GM21390 (cell line): ENCODE measurements around the gene CANT1.
"Not testable (repeated sequence)": the region's sequence is repeated elsewhere in the genome, so short reads cannot be mapped to it uniquely, and the experiment has no call there.

Experiments
- ATAC-seq: cut with Tn5 transposase; IDR thresholded peaks from one replicate; pipeline ENCODE4 v1.9.1; 2021; ENCODE audit not compliant: unreplicated experiment

Gene CANT1

DNA sequence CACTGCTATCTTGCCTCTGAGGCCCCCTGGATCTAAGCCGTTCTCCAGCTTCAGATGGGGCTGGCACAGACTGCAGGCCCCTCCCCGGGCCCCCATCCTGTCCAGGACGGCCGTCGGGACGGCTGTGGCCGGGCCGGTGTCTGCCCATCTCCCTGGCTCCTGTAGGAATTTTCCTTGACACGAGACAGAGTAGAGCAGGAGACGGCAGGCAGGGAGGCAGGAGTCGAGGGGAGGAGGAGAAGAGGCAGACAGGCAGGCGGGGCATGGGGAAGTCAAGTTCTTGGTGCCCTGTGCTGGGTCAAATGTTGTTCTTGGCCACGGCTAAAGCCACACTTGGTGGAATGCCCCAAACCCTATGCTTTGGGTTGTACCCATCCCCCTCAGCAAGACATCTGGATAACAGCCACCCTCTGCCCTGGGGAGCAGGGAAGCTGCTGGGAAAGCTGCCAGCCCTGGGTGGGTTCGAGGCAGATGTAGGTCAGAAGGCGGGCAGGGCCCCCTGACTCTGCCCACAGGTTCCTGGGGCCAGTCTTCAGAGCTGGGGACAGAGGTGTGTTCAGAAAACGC is 18.4 kb upstream of the CANT1 start:
- no peak for ATAC-seq

DNA sequence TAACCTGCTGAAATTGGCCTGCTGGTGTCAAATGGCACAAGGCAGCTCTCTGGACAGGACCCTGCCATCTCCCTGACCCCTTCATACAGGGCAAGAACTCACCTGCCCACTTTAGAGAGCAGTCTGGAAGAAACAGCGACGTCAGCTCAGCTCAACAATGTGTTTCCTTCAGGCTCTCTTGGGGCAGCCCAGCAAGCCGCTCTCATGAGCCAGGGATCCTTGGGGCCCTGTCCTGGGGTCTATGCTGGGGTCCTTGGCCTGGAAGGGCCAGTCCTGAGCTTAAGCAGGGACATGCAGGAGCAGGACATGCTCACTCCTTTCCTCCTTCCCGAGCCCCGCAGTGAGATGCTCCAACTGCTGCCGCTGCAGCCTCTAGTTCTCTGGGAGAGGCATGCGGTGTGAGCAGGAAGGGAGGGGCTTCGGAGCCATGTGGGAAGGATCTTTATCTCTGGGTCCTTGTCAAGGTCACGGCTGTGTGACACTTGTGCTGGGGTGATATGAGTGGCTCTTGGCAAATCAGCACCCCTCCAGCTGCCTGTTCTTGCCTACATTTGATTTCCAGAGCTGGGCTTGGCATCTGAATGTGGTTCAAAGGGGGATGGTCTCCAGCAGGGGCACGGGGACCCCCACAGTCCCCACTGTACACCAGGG is 17.8 kb upstream of the CANT1 start:
- ATAC-seq = no peak

DNA sequence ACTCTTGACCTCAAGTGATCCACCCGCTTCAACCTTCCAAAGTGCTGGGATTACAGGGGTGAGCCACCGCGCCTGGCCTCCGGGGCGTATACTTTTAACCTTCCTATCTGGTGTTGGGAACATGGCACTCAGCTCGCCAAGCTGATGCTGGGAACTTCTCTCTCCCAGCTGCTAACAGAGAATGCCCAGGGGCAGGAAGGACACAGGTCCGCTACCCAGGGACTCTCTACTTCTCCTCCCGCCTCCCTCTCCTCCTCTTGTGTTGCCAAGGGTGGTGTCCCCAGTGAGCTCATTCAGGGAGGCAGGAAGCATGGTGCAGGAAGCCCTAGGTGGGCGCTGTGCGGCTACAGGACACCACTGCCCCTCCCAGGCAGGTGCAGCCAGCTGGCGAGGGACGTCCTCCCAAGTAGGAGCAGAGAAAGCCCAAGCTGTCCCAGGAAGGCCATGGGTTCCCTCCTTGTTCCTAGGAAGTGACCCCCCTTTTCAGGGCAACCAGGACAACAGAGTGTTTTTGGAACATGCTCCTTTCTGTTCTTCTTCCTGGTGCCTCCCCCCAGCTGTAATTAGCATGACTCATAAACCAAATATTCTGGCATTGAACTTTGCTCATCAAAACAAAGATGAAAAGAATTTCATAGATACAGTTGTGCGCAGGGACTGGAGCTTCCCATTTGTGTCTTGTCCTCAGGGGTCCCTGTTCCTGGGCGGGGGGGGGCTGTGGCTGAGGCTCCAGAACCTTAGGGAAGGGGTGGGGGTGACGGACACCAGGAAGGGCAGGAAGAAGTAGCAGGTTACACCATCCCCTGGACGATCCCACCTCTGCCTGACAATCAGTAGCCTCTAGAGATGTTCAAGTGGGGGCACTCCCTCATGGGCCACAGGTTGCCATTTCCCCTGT is 17.1 kb upstream of the CANT1 start:
- no peak for ATAC-seq

- no peak for ATAC-seq
Measured at GRCh38 chr17:79024901-79025737, 15.6 kb upstream of the CANT1 start.

DNA sequence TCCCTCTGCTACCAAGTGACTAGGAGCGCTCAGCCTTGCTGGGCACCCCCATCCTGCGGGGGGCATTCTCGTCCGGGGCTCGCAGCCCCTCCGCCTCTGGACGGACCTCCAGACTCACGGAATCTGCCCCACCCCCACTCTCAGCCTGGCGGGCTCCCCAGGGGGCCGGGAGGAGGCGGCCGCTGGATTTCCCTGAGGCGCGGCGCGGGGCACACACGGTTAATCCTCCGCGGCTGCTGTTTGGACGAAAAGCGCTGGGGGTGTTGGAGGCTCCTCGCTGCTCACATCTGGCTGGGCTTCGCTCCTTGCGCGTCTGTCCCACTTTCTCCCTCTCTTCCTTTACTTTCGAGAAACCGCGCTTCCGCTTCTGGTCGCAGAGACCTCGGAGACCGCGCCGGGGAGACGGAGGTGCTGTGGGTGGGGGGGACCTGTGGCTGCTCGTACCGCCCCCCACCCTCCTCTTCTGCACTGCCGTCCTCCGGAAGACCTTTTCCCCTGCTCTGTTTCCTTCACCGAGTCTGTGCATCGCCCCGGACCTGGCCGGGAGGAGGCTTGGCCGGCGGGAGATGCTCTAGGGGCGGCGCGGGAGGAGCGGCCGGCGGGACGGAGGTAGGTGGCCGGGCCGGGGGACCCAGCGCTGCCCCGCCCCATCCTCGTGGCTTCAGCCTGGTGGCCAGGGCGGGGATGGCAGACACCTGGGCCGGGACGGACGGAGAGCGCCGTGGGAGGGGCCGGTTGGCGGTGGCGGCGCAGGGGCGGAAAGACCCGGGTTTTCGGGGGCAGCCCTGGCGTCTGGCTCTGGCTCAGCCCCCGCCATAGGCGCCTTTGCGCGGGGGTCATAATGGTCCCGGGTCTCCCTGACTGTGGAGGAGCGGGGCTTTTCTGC is 14.6 kb upstream of the CANT1 start, which contains the start of gene C1QTNF1:
TSS of gene C1QTNF1 (plus strand) at position 284 of the 886 bp plus-strand sequence. CDS start 19,800 bp downstream, outside the sequence.
- ATAC-seq = no peak

DNA sequence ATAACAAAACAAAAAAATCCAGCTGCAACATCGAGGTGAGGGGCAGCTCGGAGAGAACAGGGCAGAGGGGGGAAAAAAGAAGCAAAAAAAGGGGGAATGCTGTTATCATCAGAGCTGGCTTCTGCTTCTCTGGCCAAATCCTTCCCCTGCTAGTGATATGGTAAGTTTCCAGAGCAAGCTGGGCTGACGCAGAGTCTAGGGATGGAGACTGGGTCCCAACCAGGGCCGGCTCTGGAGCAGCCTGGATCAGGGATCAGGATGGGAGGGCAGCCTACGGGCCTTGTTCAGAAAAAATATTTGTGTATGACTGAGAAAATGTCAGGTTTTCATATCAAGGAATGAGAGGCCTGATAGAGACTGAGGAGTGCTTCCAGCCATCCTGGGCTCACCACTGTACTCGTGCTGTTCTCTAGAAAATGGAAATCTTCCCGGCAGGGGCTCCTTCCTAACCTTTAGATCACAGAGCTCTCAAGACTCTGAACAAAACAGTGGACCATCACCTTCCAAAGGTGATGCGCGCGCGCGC is 13.7 kb upstream of the CANT1 start:
- ATAC-seq = no peak

DNA sequence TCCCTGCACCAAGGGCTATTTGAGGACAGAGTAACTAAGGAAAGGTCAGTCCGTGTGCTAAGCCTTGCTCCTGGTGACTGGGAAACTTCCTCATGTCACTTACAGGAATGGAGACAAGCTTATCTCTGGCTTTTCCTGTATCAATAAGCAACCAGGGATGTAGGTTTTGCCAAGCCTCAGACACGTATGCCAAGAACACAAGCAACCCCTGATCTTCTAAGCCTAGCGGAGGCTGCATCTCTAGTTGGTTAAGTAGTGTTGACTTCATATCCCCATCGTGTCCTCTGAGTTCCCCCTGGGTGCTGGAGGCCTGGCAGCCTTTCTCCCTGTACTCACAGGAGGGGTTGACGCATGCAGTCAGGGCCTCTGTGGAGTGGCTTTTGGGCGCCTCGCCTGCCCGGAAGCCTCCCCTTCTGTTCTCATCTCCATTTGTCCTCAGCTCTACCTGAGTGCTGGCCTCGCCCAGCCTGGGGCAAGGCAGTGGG is 13.0 kb upstream of the CANT1 start:
- no peak for ATAC-seq

DNA sequence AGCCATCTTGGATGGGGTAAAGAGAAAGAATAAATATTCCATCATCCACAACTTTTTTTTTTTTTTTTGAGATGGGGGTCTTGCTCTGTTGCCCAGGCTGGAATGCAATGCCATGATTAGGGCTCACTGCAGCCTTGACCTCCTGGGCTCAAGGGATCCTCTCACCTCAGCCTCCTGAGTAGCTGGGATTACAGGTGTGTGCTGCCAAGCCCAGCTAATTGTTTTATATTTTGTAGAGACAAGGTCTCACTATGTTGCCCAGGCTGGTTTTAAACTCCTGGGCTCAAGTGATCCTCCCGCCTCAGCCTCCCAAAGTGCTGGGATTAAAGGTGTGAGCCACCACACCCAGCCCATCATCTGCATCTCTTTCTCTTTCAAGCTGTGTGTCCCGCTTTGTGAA is 12.4 kb upstream of the CANT1 start:
- not testable (repeated sequence) for ATAC-seq

DNA sequence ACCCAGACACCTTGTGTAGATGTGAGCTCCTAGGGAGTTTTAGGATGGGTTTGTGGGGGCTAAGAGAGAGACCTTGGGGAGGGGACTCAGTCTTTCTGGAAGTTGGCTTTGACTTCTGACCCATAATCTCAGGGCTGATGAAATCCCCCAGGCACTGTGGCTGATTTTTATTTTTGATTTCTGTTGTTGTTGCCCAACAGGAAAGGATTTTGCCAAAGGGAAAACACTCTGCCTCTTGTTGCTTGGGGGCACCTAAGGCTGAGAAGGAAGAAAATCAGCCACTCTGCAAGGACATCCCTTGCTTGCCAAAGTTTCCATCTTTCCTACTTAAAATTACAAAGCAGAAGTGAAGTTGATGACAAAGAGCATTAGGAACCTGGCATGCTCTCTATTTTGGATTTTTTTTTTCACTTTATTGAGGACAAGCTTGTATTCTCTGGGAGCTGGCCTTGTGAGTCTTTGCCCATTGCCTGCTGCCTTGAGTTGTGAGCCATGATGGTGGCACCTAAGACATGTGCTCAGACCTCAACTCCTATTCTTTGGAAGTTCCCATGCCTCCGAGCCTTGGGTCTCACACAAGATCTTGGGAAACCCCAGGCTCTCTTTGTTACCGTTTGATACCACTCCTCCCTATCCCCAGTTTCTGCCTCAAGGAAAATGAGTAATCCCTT is 11.2 kb upstream of the CANT1 start:
- no peak for ATAC-seq

- no peak for ATAC-seq
Measured at GRCh38 chr17:79019632-79020584, 10.3 kb upstream of the CANT1 start.

DNA sequence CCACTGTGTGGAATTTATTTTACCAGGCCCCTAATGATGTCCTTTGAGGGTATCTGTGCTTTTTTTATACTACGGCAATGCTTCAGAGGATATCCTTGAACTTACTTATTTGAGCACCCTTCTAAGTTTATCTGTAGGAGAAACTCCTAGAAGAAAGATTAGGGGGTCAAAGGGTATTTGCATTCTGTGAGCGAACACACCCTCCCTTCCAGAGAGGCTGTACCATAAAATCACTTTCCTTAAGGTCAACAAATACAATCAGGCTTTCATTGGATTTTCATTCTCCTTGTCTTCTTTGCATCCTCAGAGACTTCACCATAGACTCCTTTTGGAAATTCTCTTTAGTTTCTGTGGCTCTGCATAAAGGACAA is 9.7 kb upstream of the CANT1 start:
- ATAC-seq = no peak

GRCh38 chr17:79018370-79018695 is 8.8 kb upstream of the CANT1 start:
- no peak for ATAC-seq

DNA sequence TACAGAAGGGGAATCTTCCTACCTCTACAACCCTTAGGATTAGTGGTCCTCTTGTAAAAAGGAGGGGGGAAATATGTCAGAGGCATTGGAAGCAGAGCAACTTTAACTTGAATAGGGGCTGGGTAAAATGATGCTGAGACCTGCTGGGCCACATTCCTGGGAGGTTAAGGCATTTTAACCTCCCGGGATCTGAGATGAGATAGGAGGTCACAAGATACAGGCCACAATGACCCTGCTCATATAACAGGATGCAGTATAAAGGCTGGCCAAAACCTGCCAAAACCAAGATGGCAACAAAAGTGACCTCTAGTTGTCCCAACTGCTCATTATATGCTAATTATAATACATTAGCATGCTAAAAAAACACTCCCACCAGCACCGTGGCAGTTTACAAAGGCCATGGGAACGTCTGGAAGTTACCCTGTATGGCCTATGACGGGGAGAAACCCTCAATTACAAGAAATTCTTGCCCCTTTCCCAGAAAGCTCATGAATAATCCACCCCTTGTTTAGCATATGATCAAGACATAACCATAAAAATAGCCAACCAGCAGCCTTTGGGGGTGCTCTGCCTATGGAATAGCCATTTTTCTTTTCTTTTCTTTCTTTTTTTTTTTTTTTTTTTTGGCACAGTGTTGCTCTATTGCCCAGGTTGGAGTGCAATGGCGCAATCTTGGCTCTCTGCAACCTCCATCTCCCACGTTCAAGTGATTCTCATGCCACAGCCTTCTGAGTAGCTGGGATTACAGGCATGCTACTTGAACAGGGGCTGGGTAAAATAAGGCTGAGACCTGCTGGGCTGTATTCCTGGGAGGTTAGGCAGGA is 8.2 kb upstream of the CANT1 start:
- ATAC-seq = no peak

DNA sequence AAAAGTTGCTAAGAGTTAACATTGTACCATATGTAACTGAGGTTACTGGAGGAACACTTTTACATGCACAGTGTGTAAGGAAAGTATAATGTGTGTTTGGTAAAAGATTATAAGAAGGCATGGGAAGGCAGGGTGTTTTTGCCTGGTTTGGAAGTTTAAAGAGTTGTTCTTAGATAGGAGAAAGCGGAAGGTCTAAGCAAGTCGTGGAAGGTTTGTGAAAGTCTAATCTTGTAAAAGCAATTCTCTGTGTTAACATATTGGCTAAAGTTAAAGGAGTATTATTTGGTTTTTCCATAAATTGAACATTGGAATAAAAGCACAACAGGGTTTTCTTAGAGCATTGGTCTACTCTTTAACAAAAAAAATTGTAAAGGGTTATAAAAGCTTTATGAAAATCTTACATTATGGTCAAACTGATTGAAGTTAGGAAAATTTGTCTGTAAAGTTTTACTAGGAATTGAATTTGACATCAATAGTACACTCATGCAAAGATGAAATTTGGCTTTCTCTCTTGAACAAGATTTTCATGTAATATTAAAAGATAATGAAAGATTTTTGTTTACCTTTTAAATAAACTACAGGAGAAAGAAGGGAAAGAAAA is 4.7 kb upstream of the CANT1 start:
- ATAC-seq = no peak

DNA sequence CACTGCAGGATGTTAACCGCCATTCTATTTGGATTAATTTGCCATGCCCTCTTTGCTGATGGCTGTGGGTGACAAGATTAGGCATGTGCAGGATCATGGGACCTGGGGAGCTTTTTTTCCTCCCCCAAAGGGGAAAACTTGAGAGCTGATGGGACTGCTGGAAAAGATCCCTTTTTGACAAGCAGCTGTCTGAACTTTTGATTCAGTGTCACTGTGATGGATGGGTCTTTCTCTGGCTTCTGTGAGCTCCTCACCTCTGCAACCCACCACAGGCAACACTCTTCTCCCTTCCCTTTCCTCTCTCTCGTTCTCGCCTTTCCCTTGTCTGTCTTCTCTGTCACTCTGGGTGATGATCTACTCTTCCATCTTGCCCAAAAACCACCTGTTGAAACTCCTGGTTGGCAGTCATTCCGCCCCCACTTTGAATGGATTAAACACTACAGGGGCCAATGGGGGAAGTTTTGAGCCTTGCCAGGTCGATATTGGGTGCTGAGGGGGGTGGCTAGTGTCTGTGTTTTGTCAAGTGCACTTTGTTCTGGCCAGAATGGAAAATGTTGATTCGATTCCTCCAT is 3.1 kb upstream of the CANT1 start:
- no peak for ATAC-seq

GRCh38 chr17:79011451-79012147 is 2.0 kb upstream of the CANT1 start:
- no peak for ATAC-seq
